ENCODE results near the gene STK38. TPM values are rescaled to one million over a fixed set of nuclear protein-coding genes. Genes with fewer than 3 reads are reported as not detected.

Gene STK38
- 10 to 100 TPM; 27.3 to 52.9 (median 44.5) TPM for total RNA-seq

DNA sequence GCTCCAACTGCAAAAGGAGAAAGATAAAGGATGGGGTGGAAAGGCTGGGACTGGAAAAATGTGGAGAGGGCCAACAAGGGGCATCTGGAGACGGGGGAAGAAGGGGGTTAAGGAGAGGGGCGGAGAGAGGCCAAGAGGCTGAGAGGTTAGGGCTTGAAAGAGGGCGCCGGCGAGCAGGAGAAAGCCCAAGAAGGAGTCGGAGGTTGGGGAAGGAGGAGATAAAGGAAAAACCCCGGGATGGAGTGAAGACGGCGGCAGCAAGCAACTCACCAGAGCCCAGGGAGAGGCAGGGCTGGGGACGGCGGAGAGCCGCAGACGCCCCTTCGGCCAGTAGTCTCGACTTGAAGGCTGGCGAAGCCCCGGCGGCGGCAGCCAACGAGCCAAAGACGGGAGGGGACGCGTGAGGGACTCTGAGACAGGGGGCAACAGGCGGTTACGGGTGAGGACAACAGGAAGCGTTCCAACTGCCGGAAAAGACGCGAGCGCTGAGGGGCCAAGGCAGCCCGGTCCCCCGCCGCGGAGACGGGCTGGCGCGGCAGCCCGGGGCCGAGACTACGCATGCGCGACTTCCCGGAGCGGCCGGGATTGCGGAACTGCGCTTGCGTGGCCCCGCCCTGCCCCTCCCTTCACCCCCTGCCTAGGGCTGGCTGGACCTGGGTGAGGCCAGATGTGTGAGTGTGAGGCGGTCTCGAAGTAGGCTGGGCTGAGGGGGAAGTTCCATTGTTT lies at the start of gene STK38:
Gene STK38 (minus strand): TSS at position 560 of the 726 bp plus-strand sequence. CDS start 7,277 bp downstream, outside the sequence.
- TF ChIP-seq, protein P1, sequence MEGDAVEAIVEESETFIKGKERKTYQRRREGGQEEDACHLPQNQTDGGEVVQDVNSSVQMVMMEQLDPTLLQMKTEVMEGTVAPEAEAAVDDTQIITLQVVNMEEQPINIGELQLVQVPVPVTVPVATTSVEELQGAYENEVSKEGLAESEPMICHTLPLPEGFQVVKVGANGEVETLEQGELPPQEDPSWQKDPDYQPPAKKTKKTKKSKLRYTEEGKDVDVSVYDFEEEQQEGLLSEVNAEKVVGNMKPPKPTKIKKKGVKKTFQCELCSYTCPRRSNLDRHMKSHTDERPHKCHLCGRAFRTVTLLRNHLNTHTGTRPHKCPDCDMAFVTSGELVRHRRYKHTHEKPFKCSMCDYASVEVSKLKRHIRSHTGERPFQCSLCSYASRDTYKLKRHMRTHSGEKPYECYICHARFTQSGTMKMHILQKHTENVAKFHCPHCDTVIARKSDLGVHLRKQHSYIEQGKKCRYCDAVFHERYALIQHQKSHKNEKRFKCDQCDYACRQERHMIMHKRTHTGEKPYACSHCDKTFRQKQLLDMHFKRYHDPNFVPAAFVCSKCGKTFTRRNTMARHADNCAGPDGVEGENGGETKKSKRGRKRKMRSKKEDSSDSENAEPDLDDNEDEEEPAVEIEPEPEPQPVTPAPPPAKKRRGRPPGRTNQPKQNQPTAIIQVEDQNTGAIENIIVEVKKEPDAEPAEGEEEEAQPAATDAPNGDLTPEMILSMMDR (IDR thresholded peaks at IDR 0.05; ENCODE audit: low read depth), result no peak

DNA sequence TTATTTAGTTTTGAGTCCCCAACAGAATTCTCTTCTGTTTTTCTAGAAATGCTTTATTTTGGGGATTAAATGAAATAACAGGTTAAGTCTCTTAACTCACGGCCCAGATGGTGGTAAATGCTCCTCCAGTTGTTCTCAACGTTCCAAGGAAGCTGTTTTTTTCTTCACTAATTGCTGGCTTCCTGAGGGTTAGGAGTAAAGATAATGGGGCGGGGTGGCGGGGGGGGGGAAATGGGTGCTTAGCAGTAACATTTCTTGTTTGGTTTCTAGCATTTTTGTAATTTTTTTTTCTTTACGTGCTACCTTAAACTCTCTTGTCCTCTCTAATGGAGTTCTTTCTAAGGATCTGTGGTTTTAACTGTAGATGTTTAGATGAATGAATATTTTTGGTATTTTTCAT lies 49.1 kb upstream of the STK38 start:
- TF ChIP-seq, protein P1 (IDR thresholded peaks at IDR 0.05; ENCODE audit: low read depth), result no peak

DNA sequence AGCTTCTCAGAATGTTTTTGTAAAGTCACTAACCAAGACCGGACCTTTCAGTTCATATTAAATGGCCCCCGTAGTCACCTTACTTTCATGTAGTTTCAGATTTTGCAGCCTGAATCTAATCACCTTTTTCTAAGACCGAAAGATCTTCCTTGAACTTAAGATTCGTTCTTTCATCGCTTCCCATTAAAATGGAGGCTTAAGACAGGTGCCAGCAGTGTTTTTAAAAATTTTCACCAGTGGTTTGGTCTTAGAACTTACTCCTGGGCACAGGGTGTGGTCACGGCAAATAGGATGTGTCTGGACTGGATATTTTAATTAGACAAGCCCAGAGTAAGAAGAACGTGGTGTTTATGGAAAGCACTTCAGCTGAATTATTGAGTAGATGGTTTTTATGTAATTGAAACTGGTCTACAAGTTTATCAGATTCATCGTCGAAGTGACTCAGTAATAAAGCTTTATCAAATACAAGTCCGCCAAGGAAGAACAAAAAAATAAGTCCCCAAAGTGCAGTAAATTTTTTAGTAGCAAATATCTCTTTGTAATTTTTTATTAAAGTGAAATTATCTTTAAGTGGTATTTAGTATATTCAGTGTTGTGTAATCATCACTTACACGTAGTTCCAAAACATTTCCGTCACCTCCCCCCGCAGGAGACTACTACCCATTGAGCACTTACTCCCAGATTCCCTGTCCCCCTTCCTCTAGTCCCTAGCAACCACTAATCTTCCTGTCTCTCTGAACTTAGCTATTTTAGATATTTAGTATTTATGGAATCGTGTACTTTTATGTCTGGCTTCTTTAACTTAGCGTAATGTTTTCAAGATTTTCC lies 47.8 kb upstream of the STK38 start:
- TF ChIP-seq, protein P1 (IDR thresholded peaks at IDR 0.05; ENCODE audit: low read depth), result no peak

DNA sequence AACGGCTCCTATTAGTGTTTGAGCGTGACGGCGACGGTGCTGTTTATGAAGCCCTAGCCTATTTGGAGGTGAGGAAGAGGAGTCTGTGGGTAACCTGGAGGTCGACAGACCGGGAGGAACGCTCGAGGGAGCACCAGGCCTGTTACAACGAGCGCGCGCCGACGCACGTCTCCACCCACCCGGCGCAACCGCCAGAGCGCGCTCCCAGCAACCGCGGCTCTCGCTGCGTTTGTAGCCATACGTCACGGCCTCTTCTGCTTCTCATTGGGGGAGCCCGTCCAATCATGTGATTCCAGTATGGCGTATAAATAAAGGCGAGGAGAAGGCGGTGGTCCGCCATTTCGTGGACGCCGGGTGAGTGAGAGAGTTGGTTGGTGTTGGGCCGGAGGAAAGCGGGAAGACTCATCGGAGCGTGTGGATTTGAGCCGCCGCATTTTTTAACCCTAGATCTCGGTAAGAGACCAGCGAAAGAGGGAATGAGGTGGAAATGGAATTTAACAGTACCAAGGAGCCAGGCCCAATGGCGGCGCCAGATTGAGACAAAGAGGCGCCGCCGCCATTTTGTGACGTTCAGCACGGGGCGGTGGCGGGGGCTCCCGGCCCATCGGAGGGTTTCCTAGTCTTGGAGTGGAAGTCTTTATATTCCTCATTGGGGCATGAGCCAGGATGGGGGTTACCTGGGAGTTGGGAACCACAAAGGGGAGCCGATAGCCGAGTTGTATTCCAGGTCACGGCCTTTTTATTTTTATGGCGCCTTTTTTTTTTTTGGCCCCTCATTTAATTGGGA lies 46.9 kb upstream of the STK38 start, which contains the start of gene SRSF3:
Gene SRSF3 (plus strand): TSS at position 334 of the 787 bp plus-strand sequence. CDS start 2,401 bp downstream, outside the sequence.
- TF ChIP-seq, protein P1 (IDR thresholded peaks at IDR 0.05; ENCODE audit: low read depth), result no peak

DNA sequence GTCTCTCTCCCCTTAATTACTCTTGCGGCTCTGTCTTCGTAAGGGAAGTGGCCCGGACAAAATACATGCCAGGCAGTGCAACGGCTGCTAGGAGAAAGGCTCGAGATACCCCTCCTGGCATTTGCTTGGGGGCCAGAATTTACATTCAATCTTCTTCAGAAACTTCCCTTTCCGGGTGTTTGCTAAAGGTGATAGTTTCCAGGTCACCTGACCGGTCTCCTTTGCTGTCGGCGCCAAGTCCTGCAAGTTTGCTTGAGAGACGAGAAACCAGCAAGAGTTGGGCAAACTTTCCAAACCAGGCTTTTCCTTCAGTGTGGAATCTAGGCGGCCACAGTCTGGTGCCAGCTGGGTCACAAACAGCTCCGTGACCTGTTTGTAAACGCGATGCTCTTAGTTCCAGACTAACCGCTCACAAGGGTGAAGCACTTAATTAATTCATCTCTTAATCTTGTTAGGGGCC lies 46.3 kb upstream of the STK38 start:
- TF ChIP-seq, protein P1 (IDR thresholded peaks at IDR 0.05; ENCODE audit: low read depth), result no peak

DNA sequence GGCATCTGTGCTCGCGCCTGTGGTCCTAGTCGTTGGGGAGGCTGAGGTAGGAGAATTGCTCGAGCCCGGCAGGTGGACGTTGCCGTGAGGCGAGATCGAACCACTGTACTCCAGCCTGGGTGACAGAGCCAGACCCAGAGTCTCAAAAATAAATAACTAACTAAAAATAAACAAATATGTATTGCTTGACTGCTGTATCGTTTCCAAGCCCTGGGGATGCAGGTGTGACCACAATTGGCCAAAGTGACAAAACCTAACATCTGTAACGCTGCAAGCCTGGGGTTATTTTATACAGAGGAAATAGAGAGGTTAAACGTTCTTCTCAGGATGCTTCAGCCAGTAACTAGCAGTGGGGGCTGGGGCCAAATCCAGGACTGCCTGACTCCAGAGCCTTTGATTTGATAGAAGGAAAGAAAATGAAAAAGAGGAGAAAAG lies 45.0 kb upstream of the STK38 start:
- TF ChIP-seq, protein P1 (IDR thresholded peaks at IDR 0.05; ENCODE audit: low read depth), result no peak

Data from subcutaneous adipose tissue (tissue), 4 donors.